Activated naive CD8-positive, alpha-beta T cell treated with anti-CD3 and anti-CD28 coated beads, Interleukin-2, amount 50 U/mL, for 24 hours (primary cell): Measurements from ENCODE around the gene NOD2.

Experiments
- ATAC-seq: fragments of 150-1000 bp; cut with Tn5 transposase; one replicate; pipeline ENCODE4 v1.10.0; 2021
- DNase-seq: peaks from one replicate; pipeline ENCODE4 v3.0.0; 2021
- H3K27ac Mint-ChIP-seq: one replicate; pipeline ENCODE4 v1.8.0; 2021; ENCODE audit warnings: mild to moderate bottlenecking, mixed read lengths
- H3K27me3 Mint-ChIP-seq: one replicate; pipeline ENCODE4 v1.8.0; 2021; ENCODE audit warnings: mixed read lengths
- H3K36me3 Mint-ChIP-seq: one replicate; pipeline ENCODE4 v1.8.0; 2021; ENCODE audit warnings: low read depth, mixed read lengths
- H3K4me1 Mint-ChIP-seq: one replicate; pipeline ENCODE4 v1.8.0; 2021; ENCODE audit warnings: mixed read lengths
- H3K4me3 Mint-ChIP-seq: one replicate; pipeline ENCODE4 v1.8.0; 2021; ENCODE audit warnings: mild to moderate bottlenecking, moderate library complexity, mixed read lengths
- H3K9me3 Mint-ChIP-seq: one replicate; pipeline ENCODE4 v1.8.0; 2021; ENCODE audit warnings: mixed read lengths

The NOD2 gene

DNA sequence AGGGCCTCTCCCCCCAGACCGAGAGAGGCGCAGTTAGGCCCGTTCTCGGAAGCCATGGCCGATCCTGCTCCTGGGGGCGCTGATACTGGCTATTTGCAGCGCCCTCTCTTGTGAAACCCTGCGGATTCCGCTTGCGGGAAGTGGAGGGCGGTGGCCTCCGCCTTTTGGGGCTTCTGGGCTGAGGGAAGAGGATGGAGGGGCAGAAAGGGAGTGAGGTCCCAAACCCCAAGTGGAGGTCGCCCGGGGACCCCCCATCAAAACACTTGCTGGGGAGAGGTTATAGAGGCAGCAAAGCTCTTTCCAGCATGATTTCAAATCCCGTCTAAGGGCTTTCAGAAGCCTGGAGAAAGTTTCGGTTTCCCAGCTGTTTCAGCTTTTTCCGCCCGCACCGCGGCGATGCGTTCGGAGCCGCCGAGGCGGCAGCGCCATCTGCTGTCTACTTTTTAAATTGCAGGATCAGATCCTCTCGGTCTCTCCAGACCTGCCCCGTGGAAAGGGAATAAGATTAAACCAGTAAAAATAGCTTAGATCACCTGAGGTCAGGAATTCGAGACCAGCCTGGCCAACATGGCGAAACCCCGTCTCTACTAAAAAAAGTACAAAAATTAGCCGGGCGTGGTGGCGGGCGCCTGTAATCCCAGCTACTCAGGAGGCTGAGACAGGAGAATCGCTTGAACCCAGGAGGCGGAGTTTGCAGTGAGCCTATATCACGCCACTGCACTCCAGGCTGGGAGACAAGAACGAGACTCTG is 28.1 kb upstream of the NOD2 start:
- H3K27ac Mint-ChIP-seq: peak overlapping the region; percentile 69
- peak; percentile 35 for ATAC-seq
- H3K27me3 Mint-ChIP-seq: no peaks in the 10 kb centered on the region
- peaks cover 38% of the 10 kb centered on the region for H3K4me1 Mint-ChIP-seq
- DNase-seq: peak; percentile 90
- peak overlapping the region; percentile 53 for H3K4me3 Mint-ChIP-seq
- H3K9me3 Mint-ChIP-seq: no peaks in the 10 kb centered on the region
- no peaks in the 10 kb centered on the region for H3K36me3 Mint-ChIP-seq

DNA sequence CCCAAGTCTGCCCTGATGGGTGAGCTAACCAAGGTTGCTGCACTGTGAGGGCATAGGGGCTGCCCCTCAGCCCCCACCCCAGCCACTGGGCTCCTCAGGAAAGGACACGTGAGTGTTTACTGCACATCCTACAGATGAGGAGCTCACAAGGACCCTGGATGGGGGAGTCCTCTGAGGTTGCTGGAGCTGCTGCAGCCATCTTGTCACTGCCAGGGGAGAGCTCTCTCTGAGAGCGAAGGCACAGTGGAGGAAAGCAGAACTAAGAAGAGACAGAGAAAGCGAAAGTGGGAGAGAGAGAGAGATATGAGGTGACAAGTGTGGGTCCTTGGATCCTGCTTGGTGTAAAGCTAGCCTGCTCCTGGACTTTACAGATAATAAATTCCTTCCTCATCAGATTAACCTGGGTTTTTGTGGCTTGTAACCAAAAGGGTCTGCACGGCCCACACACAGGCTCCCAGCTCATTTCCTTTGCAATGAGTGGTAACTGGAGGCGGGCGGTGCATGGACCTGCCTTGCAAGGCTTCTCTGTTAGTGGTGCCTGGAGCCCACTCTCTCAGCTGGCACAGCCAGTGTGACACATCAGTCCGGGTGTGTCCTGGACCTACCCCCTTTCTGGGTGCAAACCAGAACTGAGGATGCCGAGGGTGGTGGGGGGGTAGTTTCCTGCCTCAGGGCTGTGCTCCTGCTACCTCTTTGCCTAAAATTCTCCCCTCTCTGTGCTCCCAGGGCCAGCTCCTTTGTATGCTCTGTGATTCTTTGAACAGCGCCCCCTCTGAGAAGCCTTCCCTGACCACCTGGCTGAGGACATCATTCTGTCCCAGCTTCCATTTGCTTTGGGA is 26.5 kb upstream of the NOD2 start:
- Mint-ChIP-seq H3K4me3 (peak overlapping the region; percentile 76), H3K27me3 (no peaks in the 10 kb centered on the region), H3K36me3 (peaks cover 11% of the 10 kb centered on the region), H3K9me3 (peaks cover 7% of the 10 kb centered on the region), H3K27ac (peak overlapping the region; percentile 87), H3K4me1 (peaks cover 41% of the 10 kb centered on the region)
- ATAC-seq (peak; percentile 87), DNase-seq (peak; percentile 61)

DNA sequence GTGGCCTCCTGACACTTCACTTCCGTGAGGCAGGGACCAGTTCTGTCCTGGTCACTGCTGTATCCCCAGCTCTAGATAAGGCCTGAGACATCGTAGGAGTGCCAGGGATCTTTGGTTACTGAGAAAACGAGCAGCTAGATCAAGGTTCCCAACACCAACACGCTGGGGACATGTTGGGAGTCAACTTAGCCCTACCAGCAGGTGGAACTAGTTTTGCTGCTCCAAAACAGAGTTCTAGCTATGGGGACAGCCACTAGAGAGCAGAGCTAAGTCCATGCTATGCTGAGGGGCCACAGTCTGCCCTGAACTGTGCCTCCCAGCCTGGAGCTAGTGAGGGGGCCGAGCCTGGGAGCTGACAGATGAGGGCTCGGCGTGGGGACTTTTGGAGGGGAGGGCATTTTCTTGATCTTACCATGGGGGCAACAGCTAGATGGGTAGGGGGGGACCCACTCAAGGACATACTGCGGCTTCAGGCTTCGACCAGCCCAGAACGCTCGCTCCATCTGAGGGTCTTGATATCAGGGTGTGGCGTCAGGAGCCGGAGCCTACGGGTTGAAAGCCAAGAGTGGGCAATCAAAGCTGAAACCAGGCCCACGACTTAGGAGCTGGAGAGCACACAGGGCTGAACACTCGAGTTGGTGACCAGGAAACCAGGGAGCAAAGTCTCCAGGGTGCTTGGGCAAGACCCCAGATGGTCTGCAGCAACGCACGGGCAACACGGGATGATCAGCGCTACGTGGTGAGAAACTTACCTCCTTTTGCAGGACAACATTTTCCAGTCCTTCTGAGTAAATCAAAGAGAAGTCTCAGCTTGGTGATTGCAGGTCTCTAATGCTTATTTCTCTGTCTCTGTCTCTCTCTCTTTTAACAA is 25.7 kb upstream of the NOD2 start:
- Mint-ChIP-seq H3K27me3 (no peaks in the 10 kb centered on the region), H3K27ac (peak overlapping the region; percentile 50), H3K9me3 (peaks cover 15% of the 10 kb centered on the region), H3K4me1 (peaks cover 41% of the 10 kb centered on the region), H3K36me3 (peaks cover 20% of the 10 kb centered on the region), H3K4me3 (peak overlapping the region; percentile 76)
- no peak for ATAC-seq
- no peak for DNase-seq

DNA sequence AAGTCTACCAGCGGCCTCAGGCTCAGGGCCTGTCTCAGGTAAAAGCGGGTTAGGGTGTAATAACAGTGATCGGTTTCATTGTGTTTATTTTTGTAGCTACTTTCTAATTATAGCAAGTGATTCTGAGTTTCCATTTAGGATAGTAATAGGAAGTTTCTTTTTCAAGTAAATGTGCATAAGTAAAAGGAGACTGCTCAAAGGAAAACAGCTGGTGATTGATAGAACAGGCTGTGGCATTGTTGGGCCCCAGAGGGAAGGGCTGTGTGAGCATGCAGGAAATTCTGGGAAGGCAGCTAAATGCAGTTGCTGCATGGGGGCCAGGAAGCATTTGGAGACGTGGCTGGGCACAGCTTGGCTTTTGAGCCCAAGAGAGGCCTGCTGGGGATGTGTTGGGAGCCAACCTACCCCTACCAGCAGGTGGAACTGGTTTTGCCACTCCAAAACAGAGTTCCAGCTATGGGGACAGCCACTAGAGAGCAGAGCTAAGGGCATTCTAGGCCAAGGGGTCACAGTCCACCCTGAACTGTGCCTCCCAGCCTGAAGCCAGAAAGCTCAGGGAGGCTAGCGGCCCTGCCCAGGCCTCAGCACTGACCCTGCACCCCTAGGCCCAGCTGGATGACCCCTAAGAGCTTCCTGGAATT is 24.9 kb upstream of the NOD2 start:
- peaks cover 26% of the 10 kb centered on the region for H3K36me3 Mint-ChIP-seq
- H3K9me3 Mint-ChIP-seq: peaks cover 20% of the 10 kb centered on the region
- peaks cover 41% of the 10 kb centered on the region for H3K4me1 Mint-ChIP-seq
- H3K27me3 Mint-ChIP-seq: no peaks in the 10 kb centered on the region
- H3K4me3 Mint-ChIP-seq: no peak overlapping the region
- ATAC-seq (no peak), DNase-seq (no peak)
- no peak overlapping the region for H3K27ac Mint-ChIP-seq

DNA sequence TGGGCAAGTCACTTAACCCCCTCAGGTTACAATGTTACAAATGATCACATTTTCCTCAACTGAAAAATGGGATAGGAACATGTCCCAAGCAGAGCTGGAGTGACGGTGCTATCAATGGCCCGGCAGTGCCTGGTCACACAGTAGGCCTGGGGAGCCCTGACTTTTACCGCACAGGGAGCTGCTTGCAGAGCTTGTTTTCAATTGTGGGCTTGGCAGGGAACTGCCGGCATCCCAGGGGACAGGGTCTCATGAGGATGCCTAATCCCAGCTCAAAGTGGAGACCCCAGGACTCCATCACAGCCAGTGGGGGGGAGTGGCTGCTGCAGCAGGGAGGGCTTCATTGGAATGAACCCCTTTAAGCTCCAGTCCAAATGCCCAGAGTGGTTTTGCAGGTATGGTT is 23.7 kb upstream of the NOD2 start:
- Mint-ChIP-seq H3K9me3 (peaks cover 24% of the 10 kb centered on the region), H3K27me3 (no peaks in the 10 kb centered on the region), H3K4me3 (no peak overlapping the region), H3K27ac (no peak overlapping the region), H3K36me3 (peaks cover 36% of the 10 kb centered on the region), H3K4me1 (peaks cover 38% of the 10 kb centered on the region)
- DNase-seq: no peak
- ATAC-seq: no peak

DNA sequence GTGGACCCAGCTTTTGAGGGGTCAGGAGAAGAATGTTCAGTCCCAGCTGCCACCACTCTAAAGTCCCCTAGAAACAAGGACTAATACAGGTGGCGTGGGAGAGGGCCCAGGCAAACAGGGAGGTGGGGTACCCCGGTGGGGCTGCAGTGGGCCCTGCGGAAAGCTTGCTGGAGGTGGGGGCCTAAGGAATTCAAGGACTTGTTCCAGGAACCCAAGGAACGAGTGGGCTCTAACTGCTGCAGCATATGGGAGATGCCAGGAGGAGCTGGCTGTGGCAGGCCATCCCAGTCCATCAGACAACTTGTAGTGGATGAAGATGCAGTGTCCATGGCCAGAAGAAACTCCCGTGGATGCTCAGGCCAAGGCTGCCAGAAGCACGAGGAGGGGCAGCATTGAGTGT is 22.9 kb upstream of the NOD2 start:
- Mint-ChIP-seq H3K4me1 (peaks cover 34% of the 10 kb centered on the region), H3K27ac (no peak overlapping the region), H3K9me3 (peaks cover 24% of the 10 kb centered on the region), H3K4me3 (no peak overlapping the region), H3K27me3 (no peaks in the 10 kb centered on the region), H3K36me3 (peaks cover 43% of the 10 kb centered on the region)
- ATAC-seq: no peak
- DNase-seq: no peak

DNA sequence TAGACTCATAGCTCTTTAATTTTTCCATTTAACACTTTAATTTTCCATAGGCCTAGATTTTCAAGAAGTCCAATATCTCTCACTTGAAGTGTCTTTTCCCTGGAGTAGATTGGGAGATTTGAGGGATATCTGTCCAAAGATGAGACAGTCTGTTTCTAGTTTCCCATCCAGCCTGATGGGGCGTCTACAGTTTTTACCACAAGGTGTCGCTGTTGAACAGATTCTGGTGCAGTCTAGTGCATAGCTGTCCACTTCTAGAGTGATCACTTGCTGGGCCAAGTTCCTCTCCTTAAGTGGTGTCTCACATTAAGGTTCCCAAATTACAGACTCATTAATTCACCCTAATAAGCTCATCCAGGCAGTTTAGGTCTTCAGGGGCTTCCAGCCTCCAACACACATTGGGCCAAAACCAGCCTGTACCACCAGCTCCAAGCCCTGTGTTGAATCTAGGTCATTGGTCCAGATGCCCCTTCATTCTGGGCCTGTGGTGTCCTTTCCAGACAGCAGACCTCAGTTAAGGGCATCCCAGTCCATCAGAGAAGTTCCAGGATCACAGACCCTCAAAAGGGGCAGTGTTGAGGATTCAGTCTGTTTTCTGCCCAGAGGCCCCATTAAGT is 21.7 kb upstream of the NOD2 start:
- Mint-ChIP-seq H3K9me3 (peaks cover 24% of the 10 kb centered on the region), H3K4me1 (peaks cover 25% of the 10 kb centered on the region), H3K27ac (no peak overlapping the region), H3K27me3 (no peaks in the 10 kb centered on the region), H3K4me3 (no peak overlapping the region), H3K36me3 (peaks cover 54% of the 10 kb centered on the region)
- no peak for ATAC-seq
- peak; percentile 69 for DNase-seq

DNA sequence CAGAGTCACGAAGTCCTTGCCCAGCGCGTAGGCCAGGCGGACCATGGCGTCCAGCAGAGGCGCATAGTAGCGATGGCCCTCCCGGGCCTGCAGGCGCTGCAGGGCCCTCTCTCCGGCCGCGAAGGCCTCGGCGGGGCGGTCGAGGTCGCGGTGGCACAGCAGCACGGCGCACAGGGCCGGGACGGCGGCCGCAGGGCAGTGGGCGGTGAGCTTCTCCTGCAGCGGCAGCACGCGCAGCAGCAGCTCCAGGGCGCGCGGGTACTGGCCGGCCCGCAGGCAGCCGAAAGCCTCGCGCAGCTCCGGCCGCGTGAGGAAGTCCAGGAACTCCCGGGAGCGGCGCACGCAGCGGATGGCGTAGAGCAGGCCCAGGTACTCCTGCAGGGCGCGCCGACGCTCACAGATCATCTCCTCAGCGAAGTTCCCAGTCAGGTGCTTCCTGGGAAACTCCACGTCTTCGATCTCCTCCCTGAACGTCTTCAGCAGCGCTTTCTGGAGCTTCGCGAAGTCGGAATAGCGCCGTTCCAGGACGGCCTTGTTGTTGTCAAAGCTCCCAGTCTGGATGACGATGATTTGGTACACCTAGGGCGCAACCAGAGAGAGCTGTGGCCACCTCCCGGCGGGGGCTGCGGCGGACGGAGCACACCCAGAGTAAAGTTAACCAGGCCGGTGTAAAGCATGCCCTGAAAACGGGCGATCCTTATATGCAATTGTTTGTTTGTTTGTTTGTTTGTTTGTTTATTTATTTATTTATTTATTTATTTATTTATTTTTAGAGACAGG is 19.7 kb upstream of the NOD2 start:
- Mint-ChIP-seq H3K4me3 (no peak overlapping the region), H3K27me3 (no peaks in the 10 kb centered on the region), H3K9me3 (peaks cover 24% of the 10 kb centered on the region), H3K4me1 (peaks cover 21% of the 10 kb centered on the region), H3K36me3 (peaks cover 59% of the 10 kb centered on the region), H3K27ac (no peak overlapping the region)
- no peak for ATAC-seq
- DNase-seq: no peak

DNA sequence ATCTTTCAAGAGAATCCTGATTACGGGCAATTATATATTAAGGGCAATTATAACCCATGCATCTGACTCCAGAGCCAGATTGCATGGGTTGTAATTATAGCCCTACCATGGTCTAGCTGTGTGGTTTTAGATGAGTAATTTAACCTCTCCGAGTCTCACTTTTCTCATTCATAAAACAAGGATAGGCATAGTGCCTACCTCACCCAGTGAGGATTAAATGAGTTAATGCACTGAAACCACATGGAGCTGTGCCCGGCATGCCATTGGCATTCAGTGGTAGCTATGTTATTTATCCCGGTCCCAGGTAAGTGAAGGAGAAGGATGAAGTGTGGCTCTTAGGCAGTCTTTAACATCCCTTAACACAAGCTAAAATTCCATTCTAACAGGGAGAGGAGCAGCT is 18.6 kb upstream of the NOD2 start:
- H3K27me3 Mint-ChIP-seq: no peaks in the 10 kb centered on the region
- no peak overlapping the region for H3K4me3 Mint-ChIP-seq
- H3K9me3 Mint-ChIP-seq: peaks cover 24% of the 10 kb centered on the region
- H3K36me3 Mint-ChIP-seq: peaks cover 61% of the 10 kb centered on the region
- no peak overlapping the region for H3K27ac Mint-ChIP-seq
- DNase-seq (no peak), ATAC-seq (peak; percentile 25)
- peaks cover 32% of the 10 kb centered on the region for H3K4me1 Mint-ChIP-seq

DNA sequence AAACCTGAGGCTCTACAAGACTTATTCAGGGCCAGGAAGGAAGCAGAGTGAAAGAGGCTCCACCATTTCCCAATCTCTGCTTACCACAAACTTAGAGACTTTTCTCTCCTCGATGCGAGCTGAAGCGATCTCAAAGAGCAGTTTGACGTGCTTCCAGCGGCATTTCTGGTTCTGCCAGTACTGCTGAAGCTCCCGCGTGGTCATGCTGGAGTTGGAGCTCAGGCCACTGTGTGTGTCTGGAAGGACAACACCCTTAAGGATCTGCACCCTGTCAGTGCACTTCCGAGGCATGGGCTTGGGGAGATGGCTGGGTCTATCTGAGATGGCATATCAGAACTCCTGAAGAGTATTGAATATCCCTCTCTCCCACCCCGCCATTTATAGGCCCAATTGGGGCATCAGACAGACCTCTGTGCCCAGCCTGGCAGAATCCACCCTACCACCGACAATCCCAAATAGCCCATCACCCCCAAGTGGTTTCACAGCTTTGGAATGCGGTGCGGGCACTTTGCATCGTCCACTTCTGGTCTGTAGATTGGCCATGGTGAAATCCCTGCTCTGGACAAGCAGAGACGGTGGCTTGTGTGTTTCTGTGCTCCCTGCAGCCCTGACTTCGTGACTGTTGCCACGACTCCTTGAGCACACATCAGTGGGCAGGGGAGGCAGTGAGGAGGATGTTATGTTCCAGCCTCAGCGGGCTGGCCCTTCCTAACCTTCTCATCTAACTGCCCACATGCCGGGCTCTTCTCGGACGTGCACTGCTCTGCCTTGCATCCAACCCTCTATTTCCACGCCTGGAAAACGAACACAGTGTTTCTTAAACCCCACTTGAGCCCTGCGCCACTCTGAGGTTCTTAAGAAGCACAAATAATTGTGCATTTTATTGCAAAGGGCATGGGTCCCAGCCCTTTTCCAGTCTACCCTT is 17.5 kb upstream of the NOD2 start:
- ATAC-seq (no peak), DNase-seq (no peak)
- Mint-ChIP-seq H3K27me3 (no peaks in the 10 kb centered on the region), H3K27ac (peak overlapping the region; percentile 9), H3K4me3 (no peak overlapping the region), H3K9me3 (peaks cover 24% of the 10 kb centered on the region), H3K4me1 (peaks cover 38% of the 10 kb centered on the region), H3K36me3 (peaks cover 60% of the 10 kb centered on the region)

DNA sequence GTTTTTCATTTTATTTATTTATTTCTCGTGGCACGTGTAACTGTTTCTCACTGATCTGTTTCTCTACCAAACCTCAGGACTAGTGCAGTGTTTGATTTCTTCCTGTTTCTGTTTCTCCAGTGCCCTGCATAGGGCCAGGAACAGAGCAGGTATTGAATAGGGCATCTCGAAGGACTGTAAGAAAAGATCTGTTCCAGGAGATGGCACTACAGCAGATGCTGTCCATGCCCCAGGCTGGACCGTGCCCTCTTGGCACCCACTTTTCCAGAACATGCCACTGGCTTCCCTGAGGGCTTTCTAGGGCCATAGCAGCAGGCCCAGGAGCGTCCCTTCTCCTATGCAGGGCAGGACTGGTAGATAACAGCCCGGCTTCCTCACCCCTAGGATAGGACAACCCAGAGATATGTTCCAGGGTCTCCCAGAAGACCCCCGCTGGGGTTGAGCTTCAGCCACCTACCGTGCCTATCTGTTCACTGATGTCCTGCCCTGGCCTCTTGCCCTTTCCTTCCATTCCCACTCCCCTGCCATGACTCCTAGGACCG is 16.7 kb upstream of the NOD2 start:
- H3K9me3 Mint-ChIP-seq: peaks cover 18% of the 10 kb centered on the region
- H3K4me3 Mint-ChIP-seq: no peak overlapping the region
- H3K27me3 Mint-ChIP-seq: no peaks in the 10 kb centered on the region
- H3K36me3 Mint-ChIP-seq: peaks cover 52% of the 10 kb centered on the region
- peaks cover 42% of the 10 kb centered on the region for H3K4me1 Mint-ChIP-seq
- ATAC-seq (no peak), DNase-seq (no peak)
- H3K27ac Mint-ChIP-seq: peak overlapping the region; percentile 9

DNA sequence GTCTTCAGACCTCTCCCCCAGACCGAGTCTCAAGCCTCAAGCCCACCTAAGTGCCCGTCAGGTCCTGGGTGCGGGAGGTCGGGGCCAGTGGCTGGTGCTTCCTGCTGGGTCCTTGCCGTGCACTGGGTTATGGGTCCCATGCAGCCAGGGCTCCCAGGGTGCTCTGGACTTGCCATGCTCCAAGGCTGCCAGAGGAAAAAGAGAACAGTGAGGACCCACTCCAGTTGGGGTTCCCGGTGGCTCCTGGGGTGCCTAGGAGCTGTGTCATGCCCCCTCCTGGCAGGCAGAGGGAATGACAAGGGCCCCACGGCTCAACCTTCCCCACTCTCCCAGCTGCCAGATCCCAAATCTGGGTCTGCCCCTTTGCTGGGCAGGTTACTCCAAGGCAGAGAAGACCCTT is 16.1 kb upstream of the NOD2 start:
- Mint-ChIP-seq H3K4me3 (no peak overlapping the region), H3K27ac (peak overlapping the region; percentile 79), H3K36me3 (peaks cover 46% of the 10 kb centered on the region), H3K9me3 (peaks cover 12% of the 10 kb centered on the region), H3K27me3 (no peaks in the 10 kb centered on the region), H3K4me1 (peaks cover 48% of the 10 kb centered on the region)
- DNase-seq (peak; percentile 32), ATAC-seq (no peak)
